ENCODE data around the gene IL1R1.
A peak's percentile ranks its signal among the peaks of the same experiment; 100 is the strongest.

Gene IL1R1

GRCh38 chr2:102184018-102184417 is 41.5 kb downstream of the IL1R1 start:
- peaks cover 30% of the 10 kb centered on the region for H3K4me1 Mint-ChIP-seq (ENCODE audit: low read depth)

GRCh38 chr2:102184568-102184967 is 42.0 kb downstream of the IL1R1 start:
- DNase-seq: no peak
- Mint-ChIP-seq H3K27me3 (peaks cover 27% of the 10 kb centered on the region), H3K27ac (no peak overlapping the region), H3K4me3 (no peak overlapping the region), H3K36me3 (ENCODE audit: low read depth) (peaks cover 4% of the 10 kb centered on the region), H3K9me3 (peaks cover 2% of the 10 kb centered on the region), H3K4me1 (ENCODE audit: low read depth) (peaks cover 30% of the 10 kb centered on the region)

More at GRCh38 chr2:102184018-102184417, 41.5 kb downstream of the IL1R1 start:
- Mint-ChIP-seq H3K27ac (no peak overlapping the region), H3K36me3 (ENCODE audit: low read depth) (peaks cover 4% of the 10 kb centered on the region), H3K27me3 (peaks cover 27% of the 10 kb centered on the region), H3K9me3 (peaks cover 2% of the 10 kb centered on the region), H3K4me3 (no peak overlapping the region)
- DNase-seq: no peak

GRCh38 chr2:102185347-102185746 is 42.8 kb downstream of the IL1R1 start:
- Mint-ChIP-seq H3K36me3 (ENCODE audit: low read depth) (peaks cover 4% of the 10 kb centered on the region), H3K27ac (no peak overlapping the region), H3K4me3 (no peak overlapping the region), H3K4me1 (ENCODE audit: low read depth) (peaks cover 30% of the 10 kb centered on the region), H3K9me3 (peaks cover 2% of the 10 kb centered on the region), H3K27me3 (peaks cover 27% of the 10 kb centered on the region)
- no peak for DNase-seq

DNA sequence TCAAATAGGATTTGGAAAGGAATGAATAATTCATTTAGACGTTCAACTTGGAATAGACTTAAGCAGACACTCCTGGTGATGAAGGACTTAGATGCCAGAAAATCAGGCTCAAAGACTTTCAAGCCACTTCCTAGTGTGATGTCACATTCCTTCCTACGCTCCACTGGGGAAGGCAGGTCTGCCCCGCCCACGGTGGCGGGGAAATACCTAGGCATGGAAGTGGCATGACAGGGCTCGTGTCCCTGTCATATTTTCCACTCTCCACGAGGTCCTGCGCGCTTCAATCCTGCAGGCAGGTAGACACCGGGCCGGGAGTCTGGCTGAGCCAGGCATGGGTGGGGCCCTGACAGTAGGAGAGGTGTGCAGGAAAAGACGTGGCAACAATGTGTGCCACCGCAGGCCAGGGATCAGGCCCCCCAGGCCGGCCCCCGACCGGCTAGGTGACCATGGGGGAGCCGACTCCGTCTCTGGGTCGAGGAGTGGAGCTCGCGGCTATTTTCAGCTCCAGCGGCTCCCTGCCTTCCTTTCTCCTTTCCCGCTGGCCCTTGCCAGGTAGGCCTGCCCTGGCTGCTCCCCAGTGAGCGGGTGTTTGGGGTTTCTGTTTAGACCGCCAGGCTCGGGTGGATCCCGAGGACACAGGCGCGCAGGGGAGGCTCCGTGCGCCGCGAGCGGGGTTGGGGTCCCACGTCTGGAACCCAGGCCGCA is 44.4 kb downstream of the IL1R1 start, which contains the start of gene IL1RL2:
TSS of gene IL1RL2 (plus strand) at position 233 of the 705 bp plus-strand sequence. CDS start 845 bp downstream, outside the sequence.
- peak within 1 kb of the TSS; percentile 63 for H3K4me3 Mint-ChIP-seq
- DNase-seq: peak; percentile 50
- peak within 1 kb of the TSS; percentile 86 for H3K27ac Mint-ChIP-seq
- H3K4me1 Mint-ChIP-seq (ENCODE audit: low read depth): peaks cover 27% of the 10 kb centered on the region
- H3K9me3 Mint-ChIP-seq: peaks cover 2% of the 10 kb centered on the region
- H3K27me3 Mint-ChIP-seq: peaks cover 24% of the 10 kb centered on the region
- peaks cover 4% of the 10 kb centered on the region for H3K36me3 Mint-ChIP-seq (ENCODE audit: low read depth)

DNA sequence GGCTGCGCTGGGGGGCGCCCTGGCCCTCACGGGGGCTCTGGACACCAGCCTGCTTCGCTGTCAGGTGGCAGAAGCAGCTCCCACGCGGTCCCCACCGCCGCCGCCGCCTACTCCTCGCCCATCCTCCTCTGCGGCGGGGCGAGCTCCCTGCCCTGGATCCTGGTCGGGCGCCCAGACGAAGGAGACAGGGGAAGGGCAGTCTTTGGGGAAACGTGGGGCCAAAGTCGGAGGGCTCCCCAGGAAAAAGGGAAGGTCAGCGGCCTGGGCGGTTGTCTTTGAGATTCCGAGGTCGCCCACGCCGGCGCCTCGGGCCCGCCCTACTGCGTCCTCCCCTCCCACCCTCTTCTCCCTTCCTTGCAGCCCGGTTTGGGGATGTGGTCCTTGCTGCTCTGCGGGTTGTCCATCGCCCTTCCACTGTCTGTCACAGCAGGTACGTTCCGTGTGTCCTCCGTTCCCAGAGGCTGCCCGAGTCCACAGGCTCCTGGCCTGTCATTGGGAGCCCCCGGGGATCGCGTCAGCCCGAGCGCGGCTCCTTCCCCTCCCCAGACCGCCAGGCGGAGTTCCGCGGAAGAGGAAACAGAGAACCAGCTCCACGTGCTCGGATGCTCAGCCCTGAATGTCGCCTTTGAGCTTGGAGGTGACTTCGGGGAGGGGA is 45.1 kb downstream of the IL1R1 start:
- H3K36me3 Mint-ChIP-seq (ENCODE audit: low read depth): peaks cover 4% of the 10 kb centered on the region
- peak; percentile 76 for DNase-seq
- H3K27ac Mint-ChIP-seq: peak overlapping the region; percentile 86
- H3K27me3 Mint-ChIP-seq: peaks cover 19% of the 10 kb centered on the region
- peaks cover 2% of the 10 kb centered on the region for H3K9me3 Mint-ChIP-seq
- H3K4me3 Mint-ChIP-seq: peak overlapping the region; percentile 63
- peaks cover 27% of the 10 kb centered on the region for H3K4me1 Mint-ChIP-seq (ENCODE audit: low read depth)

- DNase-seq: no peak
- peaks cover 21% of the 10 kb centered on the region for H3K27me3 Mint-ChIP-seq
- peaks cover 2% of the 10 kb centered on the region for H3K9me3 Mint-ChIP-seq
- H3K4me1 Mint-ChIP-seq (ENCODE audit: low read depth): peaks cover 21% of the 10 kb centered on the region
- H3K36me3 Mint-ChIP-seq (ENCODE audit: low read depth): peaks cover 4% of the 10 kb centered on the region
- no peak overlapping the region for H3K4me3 Mint-ChIP-seq
- no peak overlapping the region for H3K27ac Mint-ChIP-seq
Observed at GRCh38 chr2:102190430-102191107, 48.0 kb downstream of the IL1R1 start.

- Mint-ChIP-seq H3K4me3 (no peak overlapping the region), H3K9me3 (peaks cover 2% of the 10 kb centered on the region), H3K4me1 (ENCODE audit: low read depth) (peaks cover 12% of the 10 kb centered on the region), H3K27ac (no peak overlapping the region), H3K27me3 (peaks cover 21% of the 10 kb centered on the region), H3K36me3 (ENCODE audit: low read depth) (peaks cover 4% of the 10 kb centered on the region)
- no peak for DNase-seq
Observed at GRCh38 chr2:102191501-102191900, 49.0 kb downstream of the IL1R1 start.

GRCh38 chr2:102193074-102193473 is 50.5 kb downstream of the IL1R1 start:
- no peak overlapping the region for H3K4me3 Mint-ChIP-seq
- no peak for DNase-seq
- peaks cover 17% of the 10 kb centered on the region for H3K27me3 Mint-ChIP-seq

GRCh38 chr2:102194609-102195268 is 52.2 kb downstream of the IL1R1 start:
- Mint-ChIP-seq H3K27me3 (peaks cover 10% of the 10 kb centered on the region), H3K36me3 (ENCODE audit: low read depth) (no peaks in the 10 kb centered on the region), H3K4me1 (ENCODE audit: low read depth) (peaks cover 7% of the 10 kb centered on the region), H3K27ac (no peak overlapping the region), H3K9me3 (no peaks in the 10 kb centered on the region), H3K4me3 (no peak overlapping the region)
- no peak for DNase-seq

More at GRCh38 chr2:102193074-102193473, 50.5 kb downstream of the IL1R1 start:
- peaks cover 9% of the 10 kb centered on the region for H3K4me1 Mint-ChIP-seq (ENCODE audit: low read depth)
- no peak overlapping the region for H3K27ac Mint-ChIP-seq
- H3K36me3 Mint-ChIP-seq (ENCODE audit: low read depth): no peaks in the 10 kb centered on the region
- no peaks in the 10 kb centered on the region for H3K9me3 Mint-ChIP-seq

DNA sequence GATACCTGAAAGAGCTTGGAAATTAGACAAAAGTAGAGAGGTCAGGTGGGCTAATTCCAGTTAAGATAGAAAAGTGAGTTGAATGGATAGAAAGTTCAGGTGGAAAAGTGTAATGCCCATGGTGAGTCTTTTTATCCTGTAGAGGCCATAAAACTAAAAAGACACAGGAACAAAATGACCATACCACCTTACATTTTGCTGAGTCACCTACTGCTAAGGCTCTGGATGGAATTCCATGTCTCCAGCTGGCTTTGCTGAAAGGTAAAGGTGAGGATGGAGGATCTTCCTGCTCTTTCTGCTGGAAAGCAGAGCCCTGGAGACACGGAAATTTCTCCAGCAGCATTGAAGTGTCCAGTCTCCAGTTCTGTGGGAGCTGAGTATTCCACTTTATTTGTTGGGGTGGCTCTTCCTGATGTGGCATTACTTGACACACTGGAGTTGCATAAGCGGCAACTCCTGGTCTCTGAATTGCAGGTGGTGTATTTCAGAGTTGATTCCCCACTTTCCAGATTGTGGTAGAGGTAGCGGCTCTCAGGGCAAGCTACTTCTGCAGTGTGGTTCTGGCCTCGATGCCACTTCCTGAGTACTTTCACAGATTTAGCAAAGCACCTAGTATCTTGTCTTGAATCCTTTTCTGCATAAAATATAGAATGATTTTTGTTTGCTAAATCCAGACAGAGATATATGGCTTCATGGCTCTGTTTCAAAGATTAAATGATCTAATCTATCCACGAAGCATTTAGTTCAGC is 55.0 kb downstream of the IL1R1 start:
- H3K4me1 Mint-ChIP-seq (ENCODE audit: low read depth): peaks cover 7% of the 10 kb centered on the region
- H3K27me3 Mint-ChIP-seq: peaks cover 10% of the 10 kb centered on the region
- no peak for DNase-seq
- H3K9me3 Mint-ChIP-seq: no peaks in the 10 kb centered on the region
- no peak overlapping the region for H3K27ac Mint-ChIP-seq
- H3K36me3 Mint-ChIP-seq (ENCODE audit: low read depth): no peaks in the 10 kb centered on the region
- H3K4me3 Mint-ChIP-seq: no peak overlapping the region

DNA sequence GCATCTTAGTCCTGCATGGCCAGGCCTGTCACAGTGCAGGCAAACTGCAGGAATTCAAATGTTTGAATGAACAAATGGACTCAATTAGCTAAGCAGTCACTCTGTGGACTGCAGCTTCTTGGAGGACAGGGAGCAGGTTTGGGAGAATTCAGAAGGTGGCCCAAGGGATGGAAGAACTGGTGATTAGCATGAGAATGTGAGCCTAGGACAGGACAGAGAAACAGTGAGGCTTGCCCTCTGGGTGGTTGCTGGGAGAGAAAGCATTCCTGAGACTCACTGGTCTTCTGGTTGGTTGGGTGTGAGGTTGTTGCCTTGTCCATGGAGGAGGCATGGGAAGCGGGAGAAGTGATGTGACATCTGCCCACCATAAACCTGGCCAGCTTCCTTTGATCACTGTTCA is 58.0 kb downstream of the IL1R1 start:
- H3K27ac Mint-ChIP-seq: no peak overlapping the region
- H3K36me3 Mint-ChIP-seq (ENCODE audit: low read depth): no peaks in the 10 kb centered on the region
- peaks cover 7% of the 10 kb centered on the region for H3K4me1 Mint-ChIP-seq (ENCODE audit: low read depth)
- DNase-seq: no peak
- peaks cover 3% of the 10 kb centered on the region for H3K27me3 Mint-ChIP-seq
- H3K9me3 Mint-ChIP-seq: peaks cover 5% of the 10 kb centered on the region
- no peak overlapping the region for H3K4me3 Mint-ChIP-seq

- Mint-ChIP-seq H3K27ac (no peak overlapping the region), H3K27me3 (no peaks in the 10 kb centered on the region), H3K4me3 (no peak overlapping the region), H3K9me3 (peaks cover 5% of the 10 kb centered on the region), H3K4me1 (ENCODE audit: low read depth) (no peaks in the 10 kb centered on the region), H3K36me3 (ENCODE audit: low read depth) (no peaks in the 10 kb centered on the region)
- DNase-seq: no peak
Observed at GRCh38 chr2:102204638-102205037, 62.1 kb downstream of the IL1R1 start.

- Mint-ChIP-seq H3K36me3 (ENCODE audit: low read depth) (no peaks in the 10 kb centered on the region), H3K27ac (no peak overlapping the region), H3K4me3 (no peak overlapping the region), H3K9me3 (peaks cover 5% of the 10 kb centered on the region), H3K27me3 (no peaks in the 10 kb centered on the region), H3K4me1 (ENCODE audit: low read depth) (no peaks in the 10 kb centered on the region)
- no peak for DNase-seq
Observed at GRCh38 chr2:102206666-102207341, 64.3 kb downstream of the IL1R1 start.

Measured in activated T-cell treated with anti-CD3 and anti-CD28 coated beads, Interleukin-2, amount 50 U/mL, for 24 hours (primary cell).